Body of pancreas (tissue), 4 donors: ENCODE measurements around the gene PLET1. TPM values are rescaled to one million over a fixed set of nuclear protein-coding genes. Genes with fewer than 3 reads are reported as not detected.

Experiments used
- ATAC-seq: fragments of 150-250 bp; one replicate; pipeline ENCODE4 v1.9.1; 2016
- DNase-seq, 4 donors: peaks; one replicate each; pipeline ENCODE4 v3.0.0-alpha.2; 2019
- H3K27ac ChIP-seq, 4 donors: fragments of 200-600 bp; sonication (generic); 1 replicate in 3 of 4; 2 replicates in 1 of 4; pipeline versions ENCODE4 v1.5.1 to v1.6.1; 2016 to 2019; ENCODE audit warnings: mild to moderate bottlenecking in 1 of 4, mixed read lengths in 1 of 4, moderate library complexity in 1 of 4
- H3K27me3 ChIP-seq, 2 donors: fragments of 200-600 bp; sonication (generic); one replicate each; pipeline ENCODE4 v1.6.0; 2016; ENCODE audit warnings: mild to moderate bottlenecking in 1 of 2
- H3K36me3 ChIP-seq, 2 donors: fragments of 200-600 bp; sonication (generic); replicated peaks in 1 of 2; 2 replicates each; pipeline ENCODE4 v1.5.1; 2016; ENCODE audit warnings: low read depth in 2 of 2; ENCODE audit not compliant: insufficient read depth in 1 of 2
- H3K4me1 ChIP-seq: fragments of 200-600 bp; sonication (generic); one replicate; pipeline ENCODE4 v1.6.0; 2016
- H3K4me3 ChIP-seq, 2 donors: fragments of 200-600 bp; sonication (generic); 1 replicate in 1 of 2; 2 replicates in 1 of 2; pipeline ENCODE4 v1.5.1; 2016 to 2019
- H3K9me3 ChIP-seq, 3 donors: fragments of 200-600 bp; sonication (generic); 1 replicate in 2 of 3; 2 replicates in 1 of 3; pipeline ENCODE4 v1.5.1; 2016
- CTCF ChIP-seq, 7 experiments: fragments of 450-650 bp in 4 of 7; fragments of 200-600 bp in 3 of 7; sonication (generic) in 3 of 7; IDR thresholded peaks; one replicate each; pipeline ENCODE4 v1.5.1; 2016 to 2019; ENCODE audit warnings: antibody characterized with exemption in 7 of 7
- POLR2A ChIP-seq, 3 donors: fragments of 450-650 bp; IDR thresholded peaks; one replicate each; pipeline ENCODE4 v1.6.1; 2016; ENCODE audit warnings: antibody characterized with exemption in 3 of 3, mild to moderate bottlenecking in 2 of 3
- WGBS, 2 donors: methylation state at CpG; one replicate each; pipeline ENCODE4 v1.1.5; 2017; 5-methylcytosine and 5-hydroxymethylcytosine counted together
- intact Hi-C: fragments of 100-400 bp; cut with DNase I; formaldehyde crosslinking; loops from one replicate; pipeline ENCODE4 v1.15.1; 2023
- total RNA-seq, 2 donors: library from RNA; depleted of rRNA; stranded (reverse); fragments of >200 nt; gene quantifications; one replicate each; pipeline ENCODE4 v1.1.0, GENCODE V29; 2016

The PLET1 gene
- total RNA-seq, 2 donors from 2014 or later = not detected

- H3K36me3 ChIP-seq = no peaks in the 10 kb centered on the region
Observed at GRCh38 chr11:112298535-112298934, 37.9 kb upstream of the PLET1 start.

GRCh38 chr11:112297248-112297866 lies 36.7 kb upstream of the PLET1 start:
- 76 to 86% methylated on average over 7 of the region's 7 CpGs for WGBS, 2 donors
- no peaks in the 10 kb centered on the region for H3K36me3 ChIP-seq
- intact Hi-C loops = loop anchor here (10.0 kb wide), 2 partner anchors 257 to 987 kb away; no protein-coding TSS in a partner anchor
- no peak overlapping the region for H3K27ac ChIP-seq
- H3K27me3 ChIP-seq = no peaks in the 10 kb centered on the region
- ATAC-seq (no peak), DNase-seq (no peak)
- no peaks in the 10 kb centered on the region for H3K9me3 ChIP-seq
- H3K4me3 ChIP-seq = no peak overlapping the region
- TF ChIP-seq POLR2A (IDR thresholded peaks at IDR 0.05) = no peak
- TF ChIP-seq CTCF (IDR thresholded peaks at IDR 0.05) = no peak
- H3K4me1 ChIP-seq = peaks cover 11% of the 10 kb centered on the region

More at GRCh38 chr11:112298535-112298934, 37.9 kb upstream of the PLET1 start:
- Histone ChIP-seq H3K27ac (no peak overlapping the region), H3K4me3 (no peak overlapping the region), H3K4me1 (peaks cover 5% of the 10 kb centered on the region), H3K9me3 (no peaks in the 10 kb centered on the region), H3K27me3 (no peaks in the 10 kb centered on the region)
- DNase-seq (peak in 1 of 4 donors; percentile 25), ATAC-seq (no peak)
- TF ChIP-seq POLR2A (IDR thresholded peaks at IDR 0.05) (no peak), CTCF (IDR thresholded peaks at IDR 0.05) (no peak)
- WGBS, 2 donors = 37 to 55% methylated on average over 7 to 9 of the region's 9 CpGs
- intact Hi-C loops = loop anchor here (10.0 kb wide), 2 partner anchors 256 to 986 kb away; no protein-coding TSS in a partner anchor

GRCh38 chr11:112296044-112296443 lies 35.4 kb upstream of the PLET1 start:
- ATAC-seq = no peak
- 89% methylated on average over 4 of the region's 4 CpGs for WGBS, 2 donors
- no peaks in the 10 kb centered on the region for H3K27me3 ChIP-seq
- no peak overlapping the region for H3K27ac ChIP-seq
- no peak overlapping the region for H3K4me3 ChIP-seq
- no peak for DNase-seq
- no peaks in the 10 kb centered on the region for H3K9me3 ChIP-seq
- H3K36me3 ChIP-seq = no peaks in the 10 kb centered on the region
- H3K4me1 ChIP-seq = peaks cover 11% of the 10 kb centered on the region
- intact Hi-C loops = loop anchor here (10.0 kb wide), 2 partner anchors 259 to 989 kb away; no protein-coding TSS in a partner anchor
- TF ChIP-seq CTCF (IDR thresholded peaks at IDR 0.05) (no peak), POLR2A (IDR thresholded peaks at IDR 0.05) (no peak)

GRCh38 chr11:112294688-112295340 lies 34.2 kb upstream of the PLET1 start:
- intact Hi-C loops = loop anchor here (10.0 kb wide), 2 partner anchors 260 to 990 kb away; no protein-coding TSS in a partner anchor
- 83 to 85% methylated on average over 3 of the region's 3 CpGs for WGBS, 2 donors

More at GRCh38 chr11:112294688-112295340, 34.2 kb upstream of the PLET1 start:
- TF ChIP-seq POLR2A (IDR thresholded peaks at IDR 0.05) (no peak), CTCF (IDR thresholded peaks at IDR 0.05) (no peak)
- Histone ChIP-seq H3K4me3 (no peak overlapping the region), H3K9me3 (no peaks in the 10 kb centered on the region), H3K27ac (no peak overlapping the region), H3K4me1 (peaks cover 19% of the 10 kb centered on the region), H3K36me3 (no peaks in the 10 kb centered on the region), H3K27me3 (no peaks in the 10 kb centered on the region)
- DNase-seq (no peak), ATAC-seq (no peak)
